Suprapubic skin (tissue), 4 donors: ENCODE measurements around the gene PRDM5. TPM values are rescaled to one million over a fixed set of nuclear protein-coding genes. Genes with fewer than 3 reads are reported as not detected.

ENCODE experiments used
- DNase-seq, 2 donors: peaks; one replicate each; pipeline ENCODE4 v3.0.0-alpha.2; 2019; ENCODE audit warnings: low spot score in 2 of 2
- H3K27ac ChIP-seq: fragments of 200-600 bp; sonication (generic); one replicate; pipeline ENCODE4 v1.5.1; 2019
- H3K27me3 ChIP-seq: fragments of 200-600 bp; sonication (generic); one replicate; pipeline ENCODE4 v1.5.1; 2019
- H3K36me3 ChIP-seq: fragments of 200-600 bp; sonication (generic); one replicate; pipeline ENCODE4 v1.5.1; 2019
- H3K4me1 ChIP-seq: fragments of 200-600 bp; sonication (generic); one replicate; pipeline ENCODE4 v1.5.1; 2019
- H3K4me3 ChIP-seq: fragments of 200-600 bp; sonication (generic); one replicate; pipeline ENCODE4 v1.5.1; 2019; ENCODE audit warnings: mild to moderate bottlenecking
- H3K9me3 ChIP-seq: fragments of 200-600 bp; sonication (generic); one replicate; pipeline ENCODE4 v1.5.1; 2019
- EP300 ChIP-seq: sonication (generic); formaldehyde crosslinking; IDR thresholded peaks from one replicate; pipeline ENCODE4 v1.6.1; 2017; ENCODE audit warnings: antibody characterized with exemption
- POLR2A ChIP-seq, 2 donors: fragments of 450-650 bp; IDR thresholded peaks; one replicate each; pipeline ENCODE4 v1.6.1; 2017; ENCODE audit warnings: antibody characterized with exemption in 2 of 2, mild to moderate bottlenecking in 2 of 2, moderate library complexity in 2 of 2
- POLR2AphosphoS5 ChIP-seq, 3 donors: sonication (generic); formaldehyde crosslinking; IDR thresholded peaks; one replicate each; pipeline ENCODE4 v1.6.1; 2017; ENCODE audit warnings: antibody characterized with exemption in 3 of 3
- WGBS: methylation state at CpG from one replicate; pipeline ENCODE4 v1.1.5; 2018; 5-methylcytosine and 5-hydroxymethylcytosine counted together
- total RNA-seq, 4 donors: library from RNA; depleted of rRNA; stranded (reverse); fragments of >200 nt; gene quantifications; one replicate each; pipeline ENCODE4 v1.1.0, GENCODE V29; 2016
- TF ChIP-seq, protein P1 (sequence below), 2 donors: fragments of 200-600 bp in 1 of 2; fragments of 450-650 bp in 1 of 2; sonication (generic) in 1 of 2; IDR thresholded peaks; one replicate each; pipeline ENCODE4 v1.5.1; 2016 to 2019; ENCODE audit warnings: antibody characterized with exemption in 2 of 2, mild to moderate bottlenecking in 1 of 2, moderate library complexity in 1 of 2

PRDM5 gene
- total RNA-seq, 4 donors from 2014 or later, result 3.0 to 12.0 (median 4.5) TPM

DNA sequence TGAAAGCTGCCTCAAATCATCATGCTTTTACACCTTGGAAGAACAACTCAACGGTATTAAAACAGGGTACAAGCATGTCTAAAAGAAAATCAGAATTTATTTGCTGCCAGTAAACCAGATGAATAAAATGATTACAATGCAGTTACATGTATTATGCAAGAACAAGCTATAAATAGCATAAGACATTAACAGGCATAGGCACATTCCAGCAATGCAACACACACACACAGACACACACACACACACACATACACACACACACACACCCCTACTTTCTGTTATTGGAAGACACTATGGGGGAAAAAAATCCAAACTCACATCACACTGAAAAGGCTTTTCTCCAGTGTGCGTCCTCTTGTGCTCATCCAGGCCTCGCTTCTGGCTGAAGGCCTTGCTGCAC is 212.5 kb downstream of the PRDM5 start:
- Histone ChIP-seq H3K4me3 (no peak overlapping the region), H3K36me3 (no peaks in the 10 kb centered on the region), H3K27me3 (no peaks in the 10 kb centered on the region), H3K9me3 (no peaks in the 10 kb centered on the region), H3K4me1 (no peaks in the 10 kb centered on the region), H3K27ac (no peak overlapping the region)
- DNase-seq, result no peak
- TF ChIP-seq POLR2AphosphoS5 (IDR thresholded peaks at IDR 0.05) (no peak), EP300 (no peak), POLR2A (IDR thresholded peaks at IDR 0.05) (no peak)
- TF ChIP-seq, protein P1, sequence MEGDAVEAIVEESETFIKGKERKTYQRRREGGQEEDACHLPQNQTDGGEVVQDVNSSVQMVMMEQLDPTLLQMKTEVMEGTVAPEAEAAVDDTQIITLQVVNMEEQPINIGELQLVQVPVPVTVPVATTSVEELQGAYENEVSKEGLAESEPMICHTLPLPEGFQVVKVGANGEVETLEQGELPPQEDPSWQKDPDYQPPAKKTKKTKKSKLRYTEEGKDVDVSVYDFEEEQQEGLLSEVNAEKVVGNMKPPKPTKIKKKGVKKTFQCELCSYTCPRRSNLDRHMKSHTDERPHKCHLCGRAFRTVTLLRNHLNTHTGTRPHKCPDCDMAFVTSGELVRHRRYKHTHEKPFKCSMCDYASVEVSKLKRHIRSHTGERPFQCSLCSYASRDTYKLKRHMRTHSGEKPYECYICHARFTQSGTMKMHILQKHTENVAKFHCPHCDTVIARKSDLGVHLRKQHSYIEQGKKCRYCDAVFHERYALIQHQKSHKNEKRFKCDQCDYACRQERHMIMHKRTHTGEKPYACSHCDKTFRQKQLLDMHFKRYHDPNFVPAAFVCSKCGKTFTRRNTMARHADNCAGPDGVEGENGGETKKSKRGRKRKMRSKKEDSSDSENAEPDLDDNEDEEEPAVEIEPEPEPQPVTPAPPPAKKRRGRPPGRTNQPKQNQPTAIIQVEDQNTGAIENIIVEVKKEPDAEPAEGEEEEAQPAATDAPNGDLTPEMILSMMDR (IDR thresholded peaks at IDR 0.05), result no peak
- 47% methylated on average over 3 of the region's 3 CpGs for WGBS

DNA sequence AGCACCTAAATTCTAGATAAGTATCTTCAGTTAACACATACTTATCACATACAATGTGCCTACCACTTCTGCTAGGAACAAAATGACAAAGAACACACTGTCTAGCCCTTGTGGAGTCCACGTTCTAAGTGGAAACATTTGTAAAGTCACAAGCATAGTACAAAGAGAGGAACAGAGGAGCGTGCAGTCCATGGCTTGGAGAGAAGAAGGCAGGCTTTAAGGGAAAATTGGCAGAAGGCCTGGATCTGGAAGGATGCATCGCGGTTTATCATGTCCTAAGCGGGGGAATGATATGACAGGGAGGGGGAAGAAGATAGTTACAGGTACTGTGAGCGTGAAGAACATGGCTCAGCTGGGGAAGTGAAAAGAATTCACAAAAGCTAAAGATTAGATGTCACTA is 218.0 kb downstream of the PRDM5 start:
- Histone ChIP-seq H3K9me3 (no peaks in the 10 kb centered on the region), H3K27me3 (no peaks in the 10 kb centered on the region), H3K4me1 (no peaks in the 10 kb centered on the region), H3K27ac (no peak overlapping the region), H3K36me3 (no peaks in the 10 kb centered on the region), H3K4me3 (no peak overlapping the region)
- DNase-seq, result no peak
- no peak for TF ChIP-seq POLR2A (IDR thresholded peaks at IDR 0.05)
- TF ChIP-seq, protein P1 (IDR thresholded peaks at IDR 0.05), result no peak
- no peak for TF ChIP-seq POLR2AphosphoS5 (IDR thresholded peaks at IDR 0.05)
- no peak for TF ChIP-seq EP300
- 85% methylated on average over 6 of the region's 6 CpGs for WGBS

DNA sequence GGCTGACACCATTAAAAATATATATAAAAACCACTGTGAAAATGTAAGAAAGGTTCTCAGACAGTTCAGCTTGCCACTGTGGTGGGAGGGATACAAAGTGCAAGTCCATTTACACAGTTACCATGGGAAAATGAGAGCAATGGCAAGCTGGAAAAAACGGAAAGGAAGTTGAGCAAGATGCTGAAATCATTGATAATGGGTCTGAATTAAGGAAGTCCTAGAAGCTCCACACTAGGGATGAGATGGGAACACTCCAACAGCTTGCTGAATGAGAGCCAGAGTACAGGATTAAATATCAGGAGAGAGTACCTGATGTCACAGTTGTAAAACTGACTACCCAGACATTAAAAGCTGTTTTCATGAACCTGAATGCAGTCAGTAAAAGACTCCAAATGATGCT is 218.6 kb downstream of the PRDM5 start:
- 68% methylated on average over 1 of the region's 1 CpG for WGBS
- Histone ChIP-seq H3K27ac (no peak overlapping the region), H3K4me1 (no peaks in the 10 kb centered on the region), H3K4me3 (no peak overlapping the region), H3K27me3 (no peaks in the 10 kb centered on the region), H3K9me3 (no peaks in the 10 kb centered on the region), H3K36me3 (no peaks in the 10 kb centered on the region)
- DNase-seq, result no peak
- TF ChIP-seq POLR2AphosphoS5 (IDR thresholded peaks at IDR 0.05) (no peak), POLR2A (IDR thresholded peaks at IDR 0.05) (no peak), EP300 (no peak)
- TF ChIP-seq, protein P1 (IDR thresholded peaks at IDR 0.05), result no peak

DNA sequence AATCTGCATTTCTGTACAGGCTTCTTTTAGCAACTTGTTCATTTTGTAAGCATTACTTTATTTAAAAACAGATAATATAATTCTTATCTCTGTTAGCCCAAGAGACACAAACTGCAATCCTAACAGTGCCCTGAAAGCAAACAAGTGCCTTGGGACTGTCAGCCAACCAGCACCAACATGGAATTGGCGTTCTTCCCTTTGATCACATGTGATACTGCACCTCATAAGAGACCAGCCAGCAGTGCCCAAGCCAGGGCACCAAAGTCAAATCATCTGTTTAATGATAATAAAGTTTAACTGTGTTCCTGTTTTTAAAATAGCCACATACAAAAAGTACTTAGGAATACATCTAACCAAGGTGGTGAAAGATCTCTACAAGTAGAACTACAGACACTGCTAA is 223.2 kb downstream of the PRDM5 start:
- Histone ChIP-seq H3K27ac (no peak overlapping the region), H3K9me3 (no peaks in the 10 kb centered on the region), H3K4me3 (no peak overlapping the region), H3K36me3 (no peaks in the 10 kb centered on the region), H3K27me3 (no peaks in the 10 kb centered on the region), H3K4me1 (no peaks in the 10 kb centered on the region)
- WGBS, result 90% methylated on average over 1 of the region's 1 CpG
- DNase-seq, result no peak
- TF ChIP-seq POLR2A (IDR thresholded peaks at IDR 0.05) (no peak), EP300 (no peak), POLR2AphosphoS5 (IDR thresholded peaks at IDR 0.05) (no peak)
- TF ChIP-seq, protein P1 (IDR thresholded peaks at IDR 0.05), result no peak

DNA sequence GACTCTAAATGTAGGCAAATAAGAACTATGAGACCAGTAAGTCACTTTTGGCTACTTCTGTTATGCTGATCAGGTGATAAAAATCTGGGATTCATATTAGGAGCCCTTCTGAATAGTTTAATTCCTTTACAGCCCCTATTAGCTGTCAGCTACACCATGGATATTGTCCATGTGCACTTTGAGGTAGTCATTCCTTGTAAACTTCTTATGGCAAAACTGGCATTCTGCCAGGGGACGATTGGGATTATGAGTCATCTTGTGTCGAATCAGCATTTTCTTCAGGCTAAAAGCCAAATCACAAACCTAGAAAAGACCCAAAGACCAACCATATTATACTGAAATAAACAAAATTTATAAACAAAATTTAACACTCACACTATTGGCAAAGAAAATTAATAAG is 227.6 kb downstream of the PRDM5 start:
- 18% methylated on average over 2 of the region's 2 CpGs for WGBS

More for the DNA sequence above, 227.6 kb downstream of the PRDM5 start:
- DNase-seq, result no peak
- H3K36me3 ChIP-seq, result no peaks in the 10 kb centered on the region
- no peak overlapping the region for H3K27ac ChIP-seq
- H3K27me3 ChIP-seq, result no peaks in the 10 kb centered on the region
- H3K9me3 ChIP-seq, result no peaks in the 10 kb centered on the region
- TF ChIP-seq, protein P1 (IDR thresholded peaks at IDR 0.05), result no peak
- TF ChIP-seq POLR2AphosphoS5 (IDR thresholded peaks at IDR 0.05) (no peak), EP300 (no peak), POLR2A (IDR thresholded peaks at IDR 0.05) (no peak)
- H3K4me1 ChIP-seq, result no peaks in the 10 kb centered on the region
- no peak overlapping the region for H3K4me3 ChIP-seq
